Thymus (tissue), 11 donors: ENCODE results near the gene SPTBN1. TPM values are rescaled to one million over a fixed set of nuclear protein-coding genes. Genes with fewer than 3 reads are reported as not detected.
"Not testable (repeated sequence)": the region's sequence is repeated elsewhere in the genome, so short reads cannot be mapped to it uniquely, and the experiment has no call there.

Experiments used
- DNase-seq, 9 donors: peaks; one replicate each; pipeline ENCODE4 v3.0.0-alpha.2; 2013; ENCODE audit warnings: low spot score in 9 of 9, low read depth in 6 of 9, missing footprints in 1 of 9
- H3K27ac ChIP-seq, 2 donors: one replicate each; pipeline ENCODE4 v1.5.1; 2013; ENCODE audit warnings: control low read depth in 1 of 2, low read depth in 1 of 2, low read length in 1 of 2, mild to moderate bottlenecking in 1 of 2, moderate library complexity in 1 of 2
- H3K27me3 ChIP-seq, 2 donors: one replicate each; pipeline ENCODE4 v1.5.1; 2013; ENCODE audit warnings: low read length in 1 of 2; ENCODE audit not compliant: control insufficient read depth in 2 of 2, insufficient read depth in 1 of 2
- H3K36me3 ChIP-seq, 2 donors: one replicate each; pipeline ENCODE4 v1.5.1; 2013; ENCODE audit warnings: low read length in 1 of 2, mild to moderate bottlenecking in 1 of 2, moderate library complexity in 1 of 2; ENCODE audit not compliant: control insufficient read depth in 2 of 2, insufficient read depth in 2 of 2
- H3K4me1 ChIP-seq, 2 donors: one replicate each; pipeline ENCODE4 v1.5.1; 2013; ENCODE audit warnings: low read length in 2 of 2; ENCODE audit not compliant: control insufficient read depth in 2 of 2, insufficient read depth in 2 of 2
- H3K4me3 ChIP-seq, 2 donors: one replicate each; pipeline ENCODE4 v1.5.1; 2013; ENCODE audit warnings: low read length in 2 of 2, control low read depth in 1 of 2, mild to moderate bottlenecking in 1 of 2
- H3K9me3 ChIP-seq, 2 donors: one replicate each; pipeline ENCODE4 v1.5.1; 2013; ENCODE audit warnings: low read length in 1 of 2, mild to moderate bottlenecking in 1 of 2; ENCODE audit not compliant: control insufficient read depth in 2 of 2, insufficient read depth in 1 of 2
- WGBS: extraction: QIAGEN DNeasy Blood & Tissue Kit; methylation state at CpG from one replicate; pipeline ENCODE4 v1.1.7; 2013; 5-methylcytosine and 5-hydroxymethylcytosine counted together
- polyA plus RNA-seq: library from polyadenylated mRNA; stranded (reverse); fragments of 200-250 nt; gene quantifications from one replicate; pipeline ENCODE4 v1.2.3, GENCODE V29; 2013
- total RNA-seq: library from RNA; stranded (reverse); fragments of 120-200 nt; gene quantifications from one replicate; pipeline ENCODE4 v1.2.4, GENCODE V29; 2013
- donor health status: healthy.

SPTBN1 gene
- total and polyA plus RNA-seq, 2 donors = 37.1 to 74.4 TPM

GRCh38 chr2:54512663-54513362 lies 56.7 kb downstream of the SPTBN1 start:
- Histone ChIP-seq H3K27ac (peak overlapping the region in 1 of 2 donors; percentile 43), H3K4me1 (peaks cover 3 to 11% of the 10 kb centered on the region in 2 donors)
- DNase-seq = peak in 4 of 9 donors; percentile 11 to 60 (median 26)

GRCh38 chr2:54513363-54513715 lies 57.2 kb downstream of the SPTBN1 start:
- Histone ChIP-seq H3K4me1 (peaks cover 3 to 11% of the 10 kb centered on the region in 2 donors), H3K27me3 (no peaks in the 10 kb centered on the region), H3K36me3 (no peaks in the 10 kb centered on the region), H3K9me3 (no peaks in the 10 kb centered on the region), H3K27ac (no peak overlapping the region), H3K4me3 (no peak overlapping the region)
- no peak for DNase-seq

More at GRCh38 chr2:54512663-54513362, 56.7 kb downstream of the SPTBN1 start:
- 75% methylated on average over 4 of the region's 4 CpGs for WGBS
- H3K27me3 ChIP-seq = no peaks in the 10 kb centered on the region
- no peak overlapping the region for H3K4me3 ChIP-seq
- H3K36me3 ChIP-seq = no peaks in the 10 kb centered on the region
- no peaks in the 10 kb centered on the region for H3K9me3 ChIP-seq

DNA sequence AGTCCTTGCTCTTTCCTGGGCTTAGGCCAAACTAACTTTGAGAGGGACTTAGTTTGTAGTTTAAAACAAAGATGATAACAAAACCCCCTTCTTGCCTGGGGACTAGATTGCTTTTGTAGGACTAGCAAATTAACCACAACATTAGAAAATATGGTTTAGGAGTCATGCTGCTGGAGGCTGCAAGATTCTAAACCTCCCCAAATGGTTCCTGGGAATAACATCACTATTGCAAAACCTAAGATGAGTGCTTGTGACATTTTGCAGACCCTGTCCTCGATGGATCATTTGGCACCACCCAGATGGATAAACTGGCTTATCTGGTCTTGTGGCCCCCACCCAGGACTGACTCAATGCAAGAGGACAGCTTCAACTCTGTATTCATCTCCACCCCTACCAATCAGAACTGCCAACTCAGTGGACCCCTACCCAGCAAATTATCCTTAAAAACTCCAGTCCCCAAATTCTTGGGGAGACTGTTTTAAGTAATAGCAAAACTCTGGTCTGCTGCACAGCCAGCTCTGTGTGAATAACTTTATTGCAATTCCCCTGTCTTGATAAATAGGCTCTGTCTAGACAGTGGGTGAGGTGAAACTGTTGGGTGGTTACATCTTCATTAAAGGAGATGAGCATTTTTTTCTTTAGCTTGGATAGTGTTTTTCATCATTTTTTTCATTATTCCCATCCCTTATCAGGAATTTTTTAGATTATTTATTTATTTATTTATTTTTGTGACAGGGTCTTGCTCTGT lies 58.9 kb downstream of the SPTBN1 start:
- no peak for DNase-seq
- Histone ChIP-seq H3K4me3 (no peak overlapping the region), H3K36me3 (no peaks in the 10 kb centered on the region), H3K27ac (no peak overlapping the region), H3K27me3 (no peaks in the 10 kb centered on the region), H3K9me3 (no peaks in the 10 kb centered on the region), H3K4me1 (peaks cover 3 to 10% of the 10 kb centered on the region in 2 donors)
- 98% methylated on average over 1 of the region's 1 CpG for WGBS

DNA sequence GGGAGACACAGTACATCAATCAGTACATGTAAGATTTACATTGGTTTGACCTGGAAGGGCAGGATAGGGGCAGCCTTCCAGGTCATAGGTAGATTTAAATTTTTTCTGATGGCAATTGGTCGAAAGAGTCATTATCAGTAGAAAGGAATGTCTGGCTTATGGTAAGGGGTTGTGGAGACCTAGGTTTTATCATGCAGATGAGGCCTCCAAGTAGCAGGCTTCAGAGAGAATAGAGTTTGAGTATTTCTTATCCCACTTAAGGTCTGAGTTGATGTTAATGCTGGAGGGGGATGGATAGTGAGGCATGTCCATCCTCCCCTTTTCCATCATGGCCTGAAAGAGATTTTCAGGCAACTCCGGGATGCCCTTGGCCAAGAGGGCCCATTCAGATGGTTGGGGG lies 60.7 kb downstream of the SPTBN1 start:
- Histone ChIP-seq H3K4me1 (peaks cover 3 to 6% of the 10 kb centered on the region in 2 donors), H3K9me3 (no peaks in the 10 kb centered on the region), H3K4me3 (no peak overlapping the region), H3K27me3 (no peaks in the 10 kb centered on the region), H3K27ac (no peak overlapping the region), H3K36me3 (no peaks in the 10 kb centered on the region)
- DNase-seq = no peak
- over 99% methylated on average over 2 of the region's 2 CpGs for WGBS

- not testable (repeated sequence) for H3K4me1 ChIP-seq, H3K36me3 ChIP-seq, DNase-seq, H3K27me3 ChIP-seq, H3K4me3 ChIP-seq, H3K9me3 ChIP-seq, H3K27ac ChIP-seq
- WGBS = 97% methylated on average over 7 of the region's 7 CpGs
These were observed 61.9 kb downstream of the SPTBN1 start for GRCh38 chr2:54518016-54518415.

DNA sequence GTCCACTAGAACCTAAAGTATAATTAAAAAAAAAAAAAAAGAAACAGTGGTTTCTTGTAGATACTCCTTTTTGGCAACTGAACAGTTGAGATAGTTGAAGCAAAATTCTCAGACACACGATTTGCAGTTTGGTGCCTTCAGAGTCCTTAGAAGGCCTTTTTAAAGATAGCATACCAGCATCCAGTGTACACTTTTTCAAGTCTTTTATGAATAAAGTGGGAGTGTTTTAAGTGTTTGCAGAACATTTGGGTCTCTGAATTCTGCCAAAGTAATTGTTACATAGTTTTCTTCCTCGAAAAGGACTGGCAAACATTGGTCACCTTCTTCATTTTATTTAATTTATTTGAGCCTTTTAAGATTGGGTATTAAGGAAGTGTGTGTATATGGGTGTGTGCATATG lies 62.3 kb downstream of the SPTBN1 start:
- H3K4me3 ChIP-seq = no peak overlapping the region
- WGBS = 95% methylated on average over 2 of the region's 2 CpGs
- H3K27ac ChIP-seq = no peak overlapping the region
- DNase-seq = no peak
- H3K4me1 ChIP-seq = no peaks in the 10 kb centered on the region
- no peaks in the 10 kb centered on the region for H3K9me3 ChIP-seq
- no peaks in the 10 kb centered on the region for H3K36me3 ChIP-seq
- H3K27me3 ChIP-seq = no peaks in the 10 kb centered on the region

DNA sequence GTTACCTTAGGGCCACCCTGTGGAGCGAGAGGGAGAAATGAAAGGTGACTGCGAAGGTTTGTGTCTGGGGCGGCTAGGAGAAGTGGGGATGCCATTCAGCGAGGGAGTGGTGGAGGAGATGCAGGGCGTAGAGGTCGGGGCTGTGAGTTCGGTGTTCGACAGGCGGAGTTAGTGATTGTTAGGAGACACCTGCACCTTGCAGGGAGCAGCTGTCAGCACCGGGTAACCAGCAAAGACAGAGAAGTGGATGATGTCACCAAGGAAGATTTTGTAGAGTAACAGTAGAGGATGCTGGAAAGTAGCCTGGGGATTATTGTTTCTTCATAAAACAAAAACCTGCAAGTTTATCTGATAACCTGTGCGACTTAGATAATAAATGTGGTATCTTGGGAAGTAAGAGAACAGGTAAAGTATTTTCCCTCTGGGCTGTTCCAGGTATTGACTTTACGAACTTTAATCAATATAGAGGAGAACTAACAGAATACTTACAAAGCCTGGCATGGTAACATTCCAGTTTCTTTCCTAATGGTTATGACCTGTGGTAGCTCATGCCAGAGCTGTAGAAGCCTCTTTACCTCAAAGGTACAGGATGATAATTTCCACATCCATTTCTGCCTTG lies 63.8 kb downstream of the SPTBN1 start:
- 90% methylated on average over 12 of the region's 12 CpGs for WGBS
- no peak overlapping the region for H3K4me3 ChIP-seq
- H3K36me3 ChIP-seq = no peaks in the 10 kb centered on the region
- no peak overlapping the region for H3K27ac ChIP-seq
- no peak for DNase-seq
- no peaks in the 10 kb centered on the region for H3K9me3 ChIP-seq
- no peaks in the 10 kb centered on the region for H3K4me1 ChIP-seq
- no peaks in the 10 kb centered on the region for H3K27me3 ChIP-seq

GRCh38 chr2:54520687-54521086 lies 64.6 kb downstream of the SPTBN1 start:
- Histone ChIP-seq H3K9me3 (no peaks in the 10 kb centered on the region), H3K4me3 (no peak overlapping the region), H3K4me1 (no peaks in the 10 kb centered on the region), H3K36me3 (no peaks in the 10 kb centered on the region), H3K27ac (no peak overlapping the region), H3K27me3 (no peaks in the 10 kb centered on the region)
- 94% methylated on average over 3 of the region's 3 CpGs for WGBS
- no peak for DNase-seq

- DNase-seq = peak; percentile 47 to 92 (median 76)
- Histone ChIP-seq H3K27me3 (no peaks in the 10 kb centered on the region), H3K4me1 (no peaks in the 10 kb centered on the region), H3K9me3 (no peaks in the 10 kb centered on the region), H3K27ac (no peak overlapping the region), H3K36me3 (no peaks in the 10 kb centered on the region), H3K4me3 (no peak overlapping the region)
- WGBS = 26% methylated on average over 5 of the region's 5 CpGs
These were observed 66.6 kb downstream of the SPTBN1 start for GRCh38 chr2:54522624-54523281.
